Upper lobe of left lung (tissue), 4 donors: ENCODE results near the gene PLXNA4.

Experiments used
- POLR2A ChIP-seq, 4 donors: fragments of 450-650 bp; IDR thresholded peaks; one replicate each; pipeline ENCODE4 v1.5.1; 2016 to 2017; ENCODE audit warnings: antibody characterized with exemption in 4 of 4, mild to moderate bottlenecking in 2 of 4
- POLR2AphosphoS5 ChIP-seq, 2 donors: sonication (generic); formaldehyde crosslinking; IDR thresholded peaks; one replicate each; pipeline ENCODE4 v1.5.1; 2017; ENCODE audit warnings: antibody characterized with exemption in 2 of 2
- TF ChIP-seq, protein P1 (sequence below), 6 experiments: fragments of 450-650 bp in 4 of 6; fragments of 200-600 bp in 2 of 6; sonication (generic) in 2 of 6; IDR thresholded peaks; one replicate each; pipeline ENCODE4 v1.5.1; 2016 to 2019; ENCODE audit warnings: antibody characterized with exemption in 6 of 6

DNA sequence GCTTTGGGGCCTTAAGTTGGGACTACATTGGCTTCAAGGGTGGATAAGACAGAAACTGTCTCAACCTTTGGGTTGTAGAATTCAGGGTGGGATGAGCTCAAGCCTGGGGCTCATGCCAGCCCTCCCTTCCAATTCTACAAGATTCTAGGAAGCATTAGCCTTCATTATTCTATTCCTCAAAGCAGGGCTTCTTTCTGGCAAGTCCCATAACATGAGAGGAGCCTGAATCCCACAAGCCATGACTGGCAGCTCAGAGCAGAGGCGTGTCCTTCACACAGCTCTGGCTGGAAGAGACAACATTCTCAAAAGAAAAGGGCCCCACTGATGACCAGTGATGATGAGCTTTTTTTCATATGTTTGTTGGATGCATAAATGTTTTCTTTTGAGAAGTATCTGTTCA, 187.6 kb downstream of the PLXNA4 start:
- TF ChIP-seq, protein P1, sequence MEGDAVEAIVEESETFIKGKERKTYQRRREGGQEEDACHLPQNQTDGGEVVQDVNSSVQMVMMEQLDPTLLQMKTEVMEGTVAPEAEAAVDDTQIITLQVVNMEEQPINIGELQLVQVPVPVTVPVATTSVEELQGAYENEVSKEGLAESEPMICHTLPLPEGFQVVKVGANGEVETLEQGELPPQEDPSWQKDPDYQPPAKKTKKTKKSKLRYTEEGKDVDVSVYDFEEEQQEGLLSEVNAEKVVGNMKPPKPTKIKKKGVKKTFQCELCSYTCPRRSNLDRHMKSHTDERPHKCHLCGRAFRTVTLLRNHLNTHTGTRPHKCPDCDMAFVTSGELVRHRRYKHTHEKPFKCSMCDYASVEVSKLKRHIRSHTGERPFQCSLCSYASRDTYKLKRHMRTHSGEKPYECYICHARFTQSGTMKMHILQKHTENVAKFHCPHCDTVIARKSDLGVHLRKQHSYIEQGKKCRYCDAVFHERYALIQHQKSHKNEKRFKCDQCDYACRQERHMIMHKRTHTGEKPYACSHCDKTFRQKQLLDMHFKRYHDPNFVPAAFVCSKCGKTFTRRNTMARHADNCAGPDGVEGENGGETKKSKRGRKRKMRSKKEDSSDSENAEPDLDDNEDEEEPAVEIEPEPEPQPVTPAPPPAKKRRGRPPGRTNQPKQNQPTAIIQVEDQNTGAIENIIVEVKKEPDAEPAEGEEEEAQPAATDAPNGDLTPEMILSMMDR (IDR thresholded peaks at IDR 0.05): no peak
- TF ChIP-seq POLR2AphosphoS5 (IDR thresholded peaks at IDR 0.05): no peak
- TF ChIP-seq POLR2A (IDR thresholded peaks at IDR 0.05): no peak
